ENCODE measurements around the gene ZC3H10. TPM values are rescaled to one million over a fixed set of nuclear protein-coding genes. Genes with fewer than 3 reads are reported as not detected.

Gene ZC3H10
- total RNA-seq, 1 donor from 2014 or later = 9.5 TPM

- intact Hi-C loops (cut with micrococcal nuclease) = no loop called here
These were observed 44.6 kb downstream of the ZC3H10 start for GRCh38 chr12:56162468-56163290.

- intact Hi-C loops (cut with micrococcal nuclease) = no loop called here
These were observed 45.7 kb downstream of the ZC3H10 start for GRCh38 chr12:56163533-56164344.

GRCh38 chr12:56164345-56164729, 46.3 kb downstream of the ZC3H10 start:
- intact Hi-C loops (cut with micrococcal nuclease) = no loop called here

- intact Hi-C loops (cut with micrococcal nuclease) = no loop called here
These were observed 47.3 kb downstream of the ZC3H10 start for GRCh38 chr12:56165369-56165768.

DNA sequence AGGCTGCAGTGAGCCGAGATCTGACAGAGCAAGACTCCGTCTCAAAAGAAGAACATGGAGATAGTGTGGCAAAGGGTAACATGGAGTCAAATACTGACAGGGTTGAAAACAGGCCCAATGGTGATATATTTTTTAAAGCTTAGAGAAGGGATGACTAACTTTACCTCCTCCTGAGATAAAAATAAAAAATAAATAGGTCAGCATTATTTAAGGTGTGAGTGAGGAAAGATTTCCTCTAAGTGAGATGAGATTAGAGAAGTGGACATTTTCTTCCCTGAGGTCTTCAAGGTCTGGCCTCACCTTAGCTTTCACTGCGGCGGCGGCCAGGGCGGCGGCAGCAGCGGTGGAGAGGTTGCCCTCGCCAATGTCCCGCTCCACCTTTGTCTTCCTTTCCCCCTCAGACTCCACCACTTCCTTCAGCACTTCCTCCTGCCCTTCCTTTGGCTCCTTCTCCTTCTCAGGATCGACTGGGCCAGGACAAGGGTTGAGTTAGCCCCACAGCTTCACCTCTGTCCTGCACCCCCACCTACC, 51.2 kb downstream of the ZC3H10 start:
- intact Hi-C loops (cut with micrococcal nuclease) = no loop called here

DNA sequence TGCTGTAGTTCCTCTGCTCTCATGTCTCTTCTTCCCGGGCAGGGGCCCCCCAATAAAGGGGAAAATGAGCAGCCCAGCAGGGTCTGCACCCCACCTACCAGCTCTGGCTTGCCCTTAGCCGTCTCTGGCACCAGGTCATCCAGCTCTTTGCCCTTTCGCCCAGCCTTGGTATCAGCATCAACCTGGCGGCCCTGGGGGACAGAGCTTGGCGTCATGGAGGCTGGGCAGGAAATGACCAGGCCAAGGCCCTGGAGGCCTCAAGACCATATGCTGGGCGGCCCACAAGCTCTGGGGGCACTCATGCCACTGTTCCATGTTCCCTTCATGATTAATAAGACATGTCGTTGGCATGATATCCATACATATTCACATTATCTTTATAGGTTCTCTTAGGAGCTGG, 54.8 kb downstream of the ZC3H10 start:
- intact Hi-C loops (cut with micrococcal nuclease) = no loop called here

Other genes starting within 250 kb of the ZC3H10 start
- gene PYM1, start 190.4 kb upstream of the ZC3H10 start, total RNA-seq = 56.4 and 59.9 TPM in 2 replicates
- gene DGKA, start 187.1 kb upstream of the ZC3H10 start, total RNA-seq = 532 and 550 TPM in 2 replicates
- 0.20 and 0.25 TPM in 2 replicates for gene PMEL, start 152.2 kb upstream of the ZC3H10 start, total RNA-seq
- gene CDK2, start 151.4 kb upstream of the ZC3H10 start, total RNA-seq = 90.3 and 98.3 TPM in 2 replicates
- gene RAB5B, start 144.2 kb upstream of the ZC3H10 start, total RNA-seq = 55.0 and 58.9 TPM in 2 replicates
- gene SUOX, start 121.0 kb upstream of the ZC3H10 start, total RNA-seq = 9.6 and 10.3 TPM in 2 replicates
- 21.8 and 23.3 TPM in 2 replicates for gene IKZF4, start 97.2 kb upstream of the ZC3H10 start, total RNA-seq
- 30.9 and 32.4 TPM in 2 replicates for gene RPS26, start 76.3 kb upstream of the ZC3H10 start, total RNA-seq
- 0.84 and 1.3 TPM in 2 replicates for gene ERBB3, start 38.1 kb upstream of the ZC3H10 start, total RNA-seq
- 273 and 291 TPM in 2 replicates for gene PA2G4, start 13.7 kb upstream of the ZC3H10 start, total RNA-seq
- 3,715 and 3,764 TPM in 2 replicates for gene RPL41, start 1.6 kb upstream of the ZC3H10 start, total RNA-seq
- 362 TPM in 2 replicates for gene ESYT1, start 10.0 kb downstream of the ZC3H10 start, total RNA-seq
- gene MYL6B, start 34.3 kb downstream of the ZC3H10 start, total RNA-seq = 69.9 and 70.7 TPM in 2 replicates
- 1,606 and 1,617 TPM in 2 replicates for gene MYL6, start 40.1 kb downstream of the ZC3H10 start, total RNA-seq
- gene SMARCC2, start 71.2 kb downstream of the ZC3H10 start, total RNA-seq = 136 and 141 TPM in 2 replicates
- gene RNF41, start 103.7 kb downstream of the ZC3H10 start, total RNA-seq = 31.7 and 32.7 TPM in 2 replicates
- gene NABP2, start 106.1 kb downstream of the ZC3H10 start, total RNA-seq = 67.9 and 68.5 TPM in 2 replicates
- gene SLC39A5, start 111.8 kb downstream of the ZC3H10 start, total RNA-seq = 0.86 and 1.0 TPM in 2 replicates
- 55.3 and 56.1 TPM in 2 replicates for gene ANKRD52, start 140.1 kb downstream of the ZC3H10 start, total RNA-seq
- 18.6 and 19.3 TPM in 2 replicates for gene COQ10A, start 148.7 kb downstream of the ZC3H10 start, total RNA-seq
- gene CS, start 182.1 kb downstream of the ZC3H10 start, total RNA-seq = 242 TPM in 2 replicates
- gene CNPY2, start 197.7 kb downstream of the ZC3H10 start, total RNA-seq = 129 and 139 TPM in 2 replicates
- 47.4 and 51.6 TPM in 2 replicates for gene PAN2, start 215.7 kb downstream of the ZC3H10 start, total RNA-seq
- gene IL23A, start 220.6 kb downstream of the ZC3H10 start, total RNA-seq = 8.6 and 10.1 TPM in 2 replicates
- 159 and 164 TPM in 2 replicates for gene STAT2, start 241.8 kb downstream of the ZC3H10 start, total RNA-seq
- gene APOF, start 244.6 kb downstream of the ZC3H10 start, total RNA-seq = not detected in 2 replicates